ENCODE data around the gene ARFGEF3. TPM values are rescaled to one million over a fixed set of nuclear protein-coding genes. Genes with fewer than 3 reads are reported as not detected.

Gene ARFGEF3
- total and polyA plus RNA-seq, 2 experiments from 2014 or later, result 5.8 to 24.6 TPM

GRCh38 chr6:138215093-138215782 lies 53.5 kb downstream of the ARFGEF3 start:
- Histone ChIP-seq H3K4me1 (ENCODE audit: insufficient read depth) (no peaks in the 10 kb centered on the region), H3K79me2 (replicated peaks; ENCODE audit: insufficient read depth) (no peaks in the 10 kb centered on the region), H3K4me2 (no peak overlapping the region), H2AFZ (no peak overlapping the region), H3K36me3 (ENCODE audit: insufficient read depth) (no peaks in the 10 kb centered on the region), H3K9me2 (ENCODE audit: insufficient read depth) (no peaks in the 10 kb centered on the region), H3F3A (replicated peaks; ENCODE audit: low read depth) (no peaks in the 10 kb centered on the region), H3K4me3 (no peak overlapping the region), H4K20me1 (replicated peaks; ENCODE audit: insufficient read depth) (no peaks in the 10 kb centered on the region), H3K27me3 (ENCODE audit: insufficient read depth) (no peaks in the 10 kb centered on the region), H3K27ac (ENCODE audit: low read depth) (no peak overlapping the region)
- peaks cover 8% of the 10 kb centered on the region for H3K4me1 Mint-ChIP-seq
- TF ChIP-seq JUNB (IDR thresholded peaks at IDR 0.05; ENCODE audit: unreplicated experiment), result no peak
- no peak overlapping the region for H3K4me3 Mint-ChIP-seq
- DNase-seq (ENCODE audit: low spot score) (no peak), ATAC-seq (no peak)
- peaks cover 3% of the 10 kb centered on the region for H3K27me3 Mint-ChIP-seq (ENCODE audit: insufficient read depth, low read depth, poor library complexity)
- no peaks in the 10 kb centered on the region for H3K36me3 Mint-ChIP-seq (ENCODE audit: low read depth)
- H3K27ac Mint-ChIP-seq, result no peak overlapping the region; the same call in 1 of the 2 replicates
- H3K9me3 Mint-ChIP-seq, result no peaks in the 10 kb centered on the region

- Mint-ChIP-seq H3K27me3 (ENCODE audit: insufficient read depth, low read depth, poor library complexity) (peaks cover 3% of the 10 kb centered on the region), H3K4me3 (no peak within 1 kb of the TSS), H3K27ac (peak within 1 kb of the TSS; percentile 1; the same call in 1 of the 2 replicates), H3K4me1 (peaks cover 13% of the 10 kb centered on the region), H3K36me3 (ENCODE audit: low read depth) (no peaks in the 10 kb centered on the region), H3K9me3 (no peaks in the 10 kb centered on the region)
- Histone ChIP-seq H3K79me2 (replicated peaks; ENCODE audit: insufficient read depth) (no peaks in the 10 kb centered on the region), H3F3A (replicated peaks; ENCODE audit: low read depth) (no peaks in the 10 kb centered on the region), H3K4me3 (no peak within 1 kb of the TSS), H3K4me1 (ENCODE audit: insufficient read depth) (no peaks in the 10 kb centered on the region), H3K4me2 (no peak within 1 kb of the TSS), H2AFZ (no peak within 1 kb of the TSS), H3K27ac (ENCODE audit: low read depth) (no peak within 1 kb of the TSS), H4K20me1 (replicated peaks; ENCODE audit: insufficient read depth) (no peaks in the 10 kb centered on the region; the same call in 1 of the 2 replicates), H3K36me3 (ENCODE audit: insufficient read depth) (no peaks in the 10 kb centered on the region), H3K27me3 (ENCODE audit: insufficient read depth) (no peaks in the 10 kb centered on the region), H3K9me2 (ENCODE audit: insufficient read depth) (no peaks in the 10 kb centered on the region)
- DNase-seq (ENCODE audit: low spot score) (no peak), ATAC-seq (no peak)
- TF ChIP-seq JUNB (IDR thresholded peaks at IDR 0.05; ENCODE audit: unreplicated experiment) (no peak), NANOG (IDR thresholded peaks at IDR 0.05; ENCODE audit: borderline replicate concordance) (no peak), ZNF331 (CRISPR knock-in tag; IDR thresholded peaks at IDR 0.05; ENCODE audit: low read depth) (no peak), STAT1 (IDR thresholded peaks at IDR 0.05; ENCODE audit: unreplicated experiment) (no peak), EZH2phosphoT487 (IDR thresholded peaks at IDR 0.05; ENCODE audit: unreplicated experiment) (no peak), ZNF462 (CRISPR knock-in tag; IDR thresholded peaks at IDR 0.05) (no peak), REST (IDR thresholded peaks at IDR 0.05; ENCODE audit: unreplicated experiment) (no peak), EZH2 (IDR thresholded peaks at IDR 0.05; ENCODE audit: low read depth, unreplicated experiment) (no peak), ETS1 (IDR thresholded peaks at IDR 0.05) (no peak)
Observed at GRCh38 chr6:138218449-138218848, 56.7 kb downstream of the ARFGEF3 start, which contains the start of gene PBOV1. PBOV1 (minus strand) TSS chr6:138218491; CDS start chr6:138218395, 96 bp downstream.
